Neural cell (in vitro differentiated cells): Measurements from ENCODE around the gene SCAI.

Source experiments
- CTCF ChIP-seq: fragments of 450-650 bp; IDR thresholded peaks from 2 replicates; pipeline ENCODE4 v1.5.1; 2014; ENCODE audit warnings: antibody characterized with exemption, mild to moderate bottlenecking, moderate library complexity; ENCODE audit not compliant: poor library complexity, severe bottlenecking
- RAD21 ChIP-seq: fragments of 450-650 bp; conservative IDR thresholded peaks from 2 replicates; pipeline ENCODE4 v1.6.1; 2014; ENCODE audit warnings: antibody characterized with exemption, mild to moderate bottlenecking, moderate library complexity
- REST ChIP-seq: IDR thresholded peaks from 2 replicates; pipeline ENCODE4 v1.6.1; 2012; ENCODE audit warnings: borderline replicate concordance

- TF ChIP-seq RAD21 (no peak), CTCF (no peak), REST (no peak)
Measured at GRCh38 chr9:125075997-125076396, 67.3 kb downstream of the SCAI start.
